ENCODE measurements around the gene SPAG16.

GRCh38 chr2:213764849-213765248 lies 480.6 kb downstream of the SPAG16 start:
- TF ChIP-seq, protein P1, sequence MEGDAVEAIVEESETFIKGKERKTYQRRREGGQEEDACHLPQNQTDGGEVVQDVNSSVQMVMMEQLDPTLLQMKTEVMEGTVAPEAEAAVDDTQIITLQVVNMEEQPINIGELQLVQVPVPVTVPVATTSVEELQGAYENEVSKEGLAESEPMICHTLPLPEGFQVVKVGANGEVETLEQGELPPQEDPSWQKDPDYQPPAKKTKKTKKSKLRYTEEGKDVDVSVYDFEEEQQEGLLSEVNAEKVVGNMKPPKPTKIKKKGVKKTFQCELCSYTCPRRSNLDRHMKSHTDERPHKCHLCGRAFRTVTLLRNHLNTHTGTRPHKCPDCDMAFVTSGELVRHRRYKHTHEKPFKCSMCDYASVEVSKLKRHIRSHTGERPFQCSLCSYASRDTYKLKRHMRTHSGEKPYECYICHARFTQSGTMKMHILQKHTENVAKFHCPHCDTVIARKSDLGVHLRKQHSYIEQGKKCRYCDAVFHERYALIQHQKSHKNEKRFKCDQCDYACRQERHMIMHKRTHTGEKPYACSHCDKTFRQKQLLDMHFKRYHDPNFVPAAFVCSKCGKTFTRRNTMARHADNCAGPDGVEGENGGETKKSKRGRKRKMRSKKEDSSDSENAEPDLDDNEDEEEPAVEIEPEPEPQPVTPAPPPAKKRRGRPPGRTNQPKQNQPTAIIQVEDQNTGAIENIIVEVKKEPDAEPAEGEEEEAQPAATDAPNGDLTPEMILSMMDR (IDR thresholded peaks at IDR 0.05), result no peak
- no peak for TF ChIP-seq EP300 (IDR thresholded peaks at IDR 0.05)
- TF ChIP-seq USF2 (IDR thresholded peaks at IDR 0.05), result no peak
- no peak for TF ChIP-seq NR3C1 (IDR thresholded peaks at IDR 0.05)
- no peak for TF ChIP-seq RCOR1 (IDR thresholded peaks at IDR 0.05; ENCODE audit: low read depth, low read length)

Measured in A549 (cell line).